HG02970 (cell line): ENCODE results near the gene BPIFB2.
"Not testable (repeated sequence)": the region's sequence is repeated elsewhere in the genome, so short reads cannot be mapped to it uniquely, and the experiment has no call there.

Source experiments
- ATAC-seq: cut with Tn5 transposase; IDR thresholded peaks from one replicate; pipeline ENCODE4 v1.9.1; 2021; ENCODE audit warnings: mild to moderate bottlenecking, moderate library complexity, moderate number of reproducible peaks; ENCODE audit not compliant: unreplicated experiment, low FRiP score

The BPIFB2 gene

GRCh38 chr20:33007376-33008335 is at the start of gene BPIFB2:
Gene BPIFB2 (plus strand): TSS chr20:33007704. CDS start chr20:33008575, 871 bp downstream.
- ATAC-seq = no peak

GRCh38 chr20:32958574-32958973 is 48.9 kb upstream of the BPIFB2 start:
- no peak for ATAC-seq

GRCh38 chr20:32959351-32960221 is 47.9 kb upstream of the BPIFB2 start:
- ATAC-seq = no peak

- no peak for ATAC-seq
Observed at GRCh38 chr20:32960222-32960518, 47.3 kb upstream of the BPIFB2 start.

- no peak for ATAC-seq
Observed at GRCh38 chr20:32960849-32961731, 46.4 kb upstream of the BPIFB2 start.

- ATAC-seq = no peak
Observed at GRCh38 chr20:32962053-32962452, 45.5 kb upstream of the BPIFB2 start.

- not testable (repeated sequence) for ATAC-seq
Observed at GRCh38 chr20:32962646-32963045, 44.9 kb upstream of the BPIFB2 start.

GRCh38 chr20:32963176-32963575 is 44.3 kb upstream of the BPIFB2 start:
- ATAC-seq = no peak

GRCh38 chr20:32964575-32964974 is 42.9 kb upstream of the BPIFB2 start:
- no peak for ATAC-seq

GRCh38 chr20:32965115-32965514 is 42.4 kb upstream of the BPIFB2 start:
- no peak for ATAC-seq

- ATAC-seq = no peak
Observed at GRCh38 chr20:32965581-32966373, 41.7 kb upstream of the BPIFB2 start.

GRCh38 chr20:32966382-32966781 is 41.1 kb upstream of the BPIFB2 start:
- no peak for ATAC-seq

- no peak for ATAC-seq
Observed at GRCh38 chr20:32966881-32967781, 40.4 kb upstream of the BPIFB2 start.

- no peak for ATAC-seq
Observed at GRCh38 chr20:32967961-32968457, 39.5 kb upstream of the BPIFB2 start.

- ATAC-seq = no peak
Observed at GRCh38 chr20:32968478-32969241, 38.8 kb upstream of the BPIFB2 start.

- ATAC-seq = no peak
Observed at GRCh38 chr20:32969356-32970114, 38.0 kb upstream of the BPIFB2 start.
